NCI-H1436 (cell line): Measurements from ENCODE around the gene CLOCK.
A peak's percentile ranks its signal among the peaks of the same experiment; 100 is the strongest.
"Not testable (repeated sequence)": the region's sequence is repeated elsewhere in the genome, so short reads cannot be mapped to it uniquely, and the experiment has no call there.

Experiments used
- DNase-seq: peaks from one replicate; lab custom pipeline; 2025; lab: John Stamatoyannopoulos, UW

The CLOCK gene, protein sequence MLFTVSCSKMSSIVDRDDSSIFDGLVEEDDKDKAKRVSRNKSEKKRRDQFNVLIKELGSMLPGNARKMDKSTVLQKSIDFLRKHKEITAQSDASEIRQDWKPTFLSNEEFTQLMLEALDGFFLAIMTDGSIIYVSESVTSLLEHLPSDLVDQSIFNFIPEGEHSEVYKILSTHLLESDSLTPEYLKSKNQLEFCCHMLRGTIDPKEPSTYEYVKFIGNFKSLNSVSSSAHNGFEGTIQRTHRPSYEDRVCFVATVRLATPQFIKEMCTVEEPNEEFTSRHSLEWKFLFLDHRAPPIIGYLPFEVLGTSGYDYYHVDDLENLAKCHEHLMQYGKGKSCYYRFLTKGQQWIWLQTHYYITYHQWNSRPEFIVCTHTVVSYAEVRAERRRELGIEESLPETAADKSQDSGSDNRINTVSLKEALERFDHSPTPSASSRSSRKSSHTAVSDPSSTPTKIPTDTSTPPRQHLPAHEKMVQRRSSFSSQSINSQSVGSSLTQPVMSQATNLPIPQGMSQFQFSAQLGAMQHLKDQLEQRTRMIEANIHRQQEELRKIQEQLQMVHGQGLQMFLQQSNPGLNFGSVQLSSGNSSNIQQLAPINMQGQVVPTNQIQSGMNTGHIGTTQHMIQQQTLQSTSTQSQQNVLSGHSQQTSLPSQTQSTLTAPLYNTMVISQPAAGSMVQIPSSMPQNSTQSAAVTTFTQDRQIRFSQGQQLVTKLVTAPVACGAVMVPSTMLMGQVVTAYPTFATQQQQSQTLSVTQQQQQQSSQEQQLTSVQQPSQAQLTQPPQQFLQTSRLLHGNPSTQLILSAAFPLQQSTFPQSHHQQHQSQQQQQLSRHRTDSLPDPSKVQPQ

DNA sequence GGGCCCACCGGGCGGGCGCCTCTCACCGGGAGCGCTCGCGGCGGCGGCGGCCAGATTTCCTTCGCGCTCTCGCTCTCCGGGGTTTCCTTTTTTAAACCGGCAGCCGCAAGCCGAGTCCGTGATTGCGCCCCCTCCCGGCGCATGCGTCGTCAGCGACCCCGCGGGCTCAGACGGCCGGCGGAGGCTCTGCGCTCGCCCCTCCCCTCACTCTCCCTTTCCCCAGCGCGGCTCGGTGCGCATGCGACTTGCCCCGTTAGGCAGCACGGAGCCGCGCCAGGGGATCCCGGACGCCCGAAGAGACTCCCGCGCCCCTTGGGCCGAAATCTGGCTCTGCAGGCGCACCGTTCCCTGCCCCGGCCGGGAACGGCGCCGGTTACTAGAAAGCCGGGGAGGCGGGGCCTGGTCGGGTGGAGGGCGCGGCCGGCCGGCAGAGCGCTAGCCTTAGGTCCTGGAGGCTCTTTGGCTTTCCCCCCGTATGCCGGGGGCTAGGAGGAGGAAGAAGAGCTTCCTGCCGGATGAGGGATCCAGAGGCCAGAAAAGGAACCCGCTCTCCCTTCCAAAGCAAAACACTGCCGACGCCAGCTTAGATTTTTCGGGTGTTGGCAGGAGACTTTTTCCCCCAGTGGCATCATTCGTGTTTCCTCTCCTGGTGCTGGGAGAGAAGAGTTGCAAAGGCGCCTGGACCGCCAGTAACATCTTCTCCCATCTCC, at the start of gene CLOCK:
CLOCK (minus strand) TSS at position 154 of the 710 bp plus-strand sequence. CDS start 64,124 bp downstream, outside the sequence.
- DNase-seq, result peak; percentile 80

DNA sequence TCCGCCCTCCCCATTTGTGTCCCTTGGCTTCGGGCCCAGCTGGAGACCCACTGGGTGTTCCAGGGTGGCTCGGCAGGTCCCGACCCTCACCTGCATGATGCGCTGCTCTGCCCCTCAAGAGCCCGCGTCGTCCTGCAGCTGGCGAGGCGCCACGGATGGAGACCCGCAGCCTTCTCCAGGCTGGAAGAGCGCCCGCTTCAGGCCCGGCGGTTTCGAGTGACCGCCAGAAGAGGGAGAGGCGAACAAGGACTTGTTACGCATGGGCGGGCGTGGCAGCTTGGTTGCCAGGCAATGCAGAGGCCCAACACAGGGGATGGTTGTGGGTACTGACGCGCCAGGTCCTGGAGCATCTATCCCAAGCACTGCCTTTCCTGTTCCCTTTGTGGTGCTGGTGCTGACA, 45.3 kb upstream of the CLOCK start, which contains the start of gene PDCL2:
PDCL2 (minus strand) TSS at position 232 of the 400 bp plus-strand sequence; CDS start at position 96, 136 bp downstream.
- DNase-seq, result no peak

DNA sequence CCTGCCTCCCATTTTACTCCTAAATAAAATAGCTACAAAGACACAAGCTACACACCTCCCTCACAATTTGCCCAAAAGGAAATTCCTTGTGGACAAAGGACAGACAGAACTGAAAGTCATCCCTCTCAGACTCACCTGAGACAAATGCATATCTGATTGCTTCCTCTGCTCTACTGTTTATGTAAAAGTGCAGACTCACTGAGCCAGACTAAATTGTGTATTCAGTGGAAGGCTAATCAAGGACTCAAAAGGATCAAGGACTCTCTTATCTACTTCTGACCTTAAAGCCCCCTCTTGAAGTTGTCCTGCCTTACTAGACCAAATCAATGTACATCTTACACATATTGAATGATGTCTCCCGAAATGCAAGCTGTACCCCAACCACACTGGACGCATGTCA, 41.5 kb upstream of the CLOCK start:
- DNase-seq, result no peak

DNA sequence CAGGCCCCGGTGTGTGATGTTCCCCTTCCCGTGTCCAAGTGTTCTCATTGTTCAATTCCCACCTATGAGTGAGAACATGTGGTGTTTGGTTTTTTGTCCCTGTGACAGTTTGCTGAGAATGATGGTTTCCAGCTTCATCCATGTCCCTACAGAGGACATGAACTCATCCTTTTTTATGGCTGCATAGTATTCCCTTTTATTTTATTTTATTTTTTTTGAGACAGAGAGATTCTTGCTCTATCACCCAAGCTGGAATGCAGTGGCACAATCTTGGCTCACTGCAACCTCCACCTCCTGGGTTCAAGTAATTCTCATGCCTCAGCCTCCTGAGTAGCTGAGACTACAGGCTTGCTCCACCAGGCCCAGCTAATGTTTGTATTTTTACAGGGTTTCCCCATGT, 36.1 kb upstream of the CLOCK start:
- DNase-seq, result not testable (repeated sequence)

DNA sequence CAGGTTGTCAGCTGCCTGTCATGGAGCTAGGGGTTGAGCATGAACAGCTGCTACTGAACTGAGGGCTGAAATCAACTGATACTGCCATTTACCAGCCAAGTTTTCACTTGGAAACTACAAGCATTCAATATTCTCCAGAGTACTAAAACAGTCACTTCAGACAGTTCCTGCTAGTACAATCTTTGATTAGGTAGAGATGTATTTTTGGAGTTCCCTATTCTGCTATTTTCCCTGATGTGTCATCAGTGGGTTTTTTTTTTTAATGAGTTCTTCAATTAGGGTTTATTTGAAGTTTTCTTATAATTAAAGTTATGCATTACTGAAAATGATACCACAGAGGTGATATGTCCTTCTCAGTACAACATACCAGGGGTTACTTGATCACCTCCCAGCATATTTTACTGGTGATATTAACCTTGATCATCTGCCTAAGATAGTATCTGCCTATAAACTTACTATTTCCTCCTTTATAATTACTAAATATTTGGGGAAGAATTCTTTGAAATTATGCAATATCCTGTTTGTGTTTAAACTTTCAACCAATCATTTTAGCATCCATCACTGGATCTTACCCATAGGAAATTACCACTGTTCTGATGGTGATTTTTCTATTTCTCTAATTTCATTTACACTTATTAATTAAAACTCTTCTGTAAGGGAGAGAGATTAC, 31.8 kb upstream of the CLOCK start:
- DNase-seq, result no peak

DNA sequence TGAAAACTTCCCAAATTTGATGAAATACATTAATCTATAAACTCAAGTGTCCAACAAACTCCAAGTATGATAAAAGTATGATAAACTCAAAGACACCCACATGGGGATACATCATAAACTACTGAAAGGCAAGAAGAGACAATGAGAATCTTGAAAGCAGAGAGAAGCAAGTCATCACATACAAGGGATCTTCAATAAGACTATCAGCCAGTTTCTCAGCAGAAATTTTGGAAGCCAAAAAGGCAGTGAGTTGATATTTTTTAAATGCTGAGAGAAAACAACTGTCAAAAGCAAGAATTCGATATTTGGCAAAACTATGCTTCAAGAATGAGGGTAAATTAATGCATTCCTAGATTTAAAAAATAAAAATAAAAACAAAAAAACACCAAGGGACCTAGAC, 28.8 kb upstream of the CLOCK start:
- no peak for DNase-seq

DNA sequence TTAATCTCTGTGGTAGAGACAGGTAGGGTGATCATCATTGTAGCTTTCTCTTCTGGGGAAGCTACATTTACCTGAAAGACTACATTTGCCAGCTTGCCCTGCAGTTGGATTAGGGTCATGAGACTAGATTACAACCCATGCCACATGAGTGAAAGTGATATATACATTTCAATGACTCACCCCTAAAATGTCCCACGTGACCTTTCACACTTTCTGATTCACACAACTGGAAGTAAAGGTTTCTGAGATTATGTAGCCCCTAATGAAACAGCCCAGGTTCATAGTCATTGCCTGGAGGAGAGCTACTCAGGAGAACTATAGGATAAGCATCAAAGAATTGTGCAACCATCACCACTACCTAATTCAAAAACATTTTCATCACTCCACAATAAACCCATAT, 27.5 kb upstream of the CLOCK start:
- no peak for DNase-seq

DNA sequence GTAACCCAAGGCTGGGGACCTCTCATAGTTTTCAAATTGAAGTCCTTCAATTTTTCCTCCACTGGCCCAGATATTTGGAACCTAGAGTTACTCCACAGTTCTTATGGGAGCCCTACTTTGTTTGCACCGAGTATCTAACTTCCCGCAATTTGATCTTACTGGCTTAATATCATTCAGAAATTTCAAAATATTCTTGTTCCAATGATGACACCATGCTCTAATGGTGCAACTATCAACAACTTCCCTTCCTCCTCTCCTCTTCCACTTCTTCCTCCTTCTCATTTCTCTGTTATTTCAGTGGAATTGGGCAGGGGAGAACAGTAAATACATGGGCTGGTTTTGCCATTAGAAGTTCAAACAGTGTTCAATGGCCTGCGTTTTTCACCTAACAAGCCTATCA, 25.1 kb upstream of the CLOCK start:
- DNase-seq, result no peak

DNA sequence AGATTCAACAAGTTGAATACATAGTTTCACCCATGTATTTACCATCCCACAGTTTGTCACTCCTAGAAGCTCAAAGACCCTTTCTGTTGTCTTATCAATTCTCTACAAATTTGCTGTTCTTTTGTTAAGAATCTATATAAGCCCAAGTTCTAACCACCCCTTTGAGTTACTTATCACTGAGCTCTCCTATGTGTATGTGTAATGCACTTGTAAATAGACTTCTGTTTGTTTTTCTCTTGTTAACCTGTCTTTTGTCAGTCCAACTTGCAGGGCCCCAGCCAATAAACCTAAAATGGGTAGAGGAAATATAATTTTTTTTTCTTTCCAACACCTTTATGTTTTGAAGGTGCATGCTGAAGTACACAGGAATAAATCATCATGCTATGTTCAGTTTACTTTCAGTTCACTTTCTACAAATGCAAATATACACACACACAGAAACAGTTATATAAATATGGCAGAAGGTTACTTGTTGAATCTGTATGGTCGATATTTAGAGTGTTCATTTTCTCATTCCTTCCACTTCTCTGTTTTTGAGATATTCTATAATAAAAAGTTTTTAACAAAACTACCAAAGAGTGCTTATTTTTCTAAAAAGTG, 22.3 kb upstream of the CLOCK start:
- no peak for DNase-seq

DNA sequence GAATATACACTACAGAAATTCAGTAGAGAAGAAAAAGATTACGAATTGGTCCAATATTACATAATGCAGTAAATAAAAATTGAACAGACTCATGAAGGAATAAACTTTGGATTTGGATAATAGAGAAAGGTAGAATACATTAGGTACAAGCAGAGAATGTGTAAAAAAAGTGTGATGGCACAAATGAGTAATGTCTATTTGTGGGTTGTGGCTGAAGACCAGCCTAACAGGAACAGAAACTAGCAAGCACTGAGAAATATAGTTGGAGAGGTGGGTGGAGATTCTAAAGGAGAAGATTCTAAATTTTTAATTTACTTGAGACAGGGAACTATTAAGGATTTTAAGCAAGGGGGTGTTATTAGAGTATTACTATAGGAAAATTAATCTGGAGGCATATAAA, 15.2 kb upstream of the CLOCK start:
- DNase-seq, result no peak

DNA sequence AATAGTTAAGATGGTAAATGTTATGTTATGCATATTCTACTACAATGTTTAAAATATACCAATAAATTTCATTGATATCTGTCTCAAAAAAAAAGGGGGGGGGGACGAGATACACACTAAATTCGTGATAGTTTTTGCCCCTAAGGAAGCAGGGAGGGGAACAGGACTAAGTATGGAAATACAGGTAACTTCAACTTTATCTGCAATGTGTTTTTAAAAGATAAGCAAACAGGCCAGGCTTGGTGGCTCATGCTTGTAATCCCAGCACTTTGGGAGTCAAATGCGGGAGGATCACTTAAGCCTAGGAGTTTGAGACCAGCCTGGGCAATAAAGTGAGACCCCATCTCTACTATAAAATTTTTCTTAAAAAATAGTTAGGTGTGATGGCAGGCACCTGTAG, 13.4 kb upstream of the CLOCK start:
- no peak for DNase-seq

DNA sequence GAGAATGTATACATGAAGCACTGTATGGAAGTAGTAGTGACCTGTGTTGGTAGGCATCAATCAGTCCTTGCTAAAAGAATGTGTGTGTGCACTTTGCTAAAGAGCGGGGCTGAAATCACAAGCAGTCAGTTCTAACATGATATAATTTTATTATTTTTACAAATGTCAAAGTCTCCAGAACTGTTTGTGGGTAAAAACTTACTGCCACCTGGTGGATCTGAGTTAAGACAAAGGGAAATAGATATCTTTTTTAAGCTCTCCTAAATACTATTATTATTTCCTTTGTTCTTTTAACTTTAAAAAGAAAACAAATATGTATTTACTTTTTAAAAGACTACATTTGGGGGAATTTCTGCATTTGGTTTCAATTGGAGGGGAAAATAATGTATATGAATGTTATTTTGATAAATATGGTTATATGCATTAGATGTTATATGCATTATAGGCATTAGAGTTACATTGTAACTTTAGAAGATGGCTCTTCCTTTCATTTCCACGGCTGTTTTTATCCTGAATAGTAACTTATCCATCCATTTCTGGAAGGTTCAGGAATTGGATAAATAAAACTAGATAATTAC, 7.8 kb upstream of the CLOCK start:
- no peak for DNase-seq

DNA sequence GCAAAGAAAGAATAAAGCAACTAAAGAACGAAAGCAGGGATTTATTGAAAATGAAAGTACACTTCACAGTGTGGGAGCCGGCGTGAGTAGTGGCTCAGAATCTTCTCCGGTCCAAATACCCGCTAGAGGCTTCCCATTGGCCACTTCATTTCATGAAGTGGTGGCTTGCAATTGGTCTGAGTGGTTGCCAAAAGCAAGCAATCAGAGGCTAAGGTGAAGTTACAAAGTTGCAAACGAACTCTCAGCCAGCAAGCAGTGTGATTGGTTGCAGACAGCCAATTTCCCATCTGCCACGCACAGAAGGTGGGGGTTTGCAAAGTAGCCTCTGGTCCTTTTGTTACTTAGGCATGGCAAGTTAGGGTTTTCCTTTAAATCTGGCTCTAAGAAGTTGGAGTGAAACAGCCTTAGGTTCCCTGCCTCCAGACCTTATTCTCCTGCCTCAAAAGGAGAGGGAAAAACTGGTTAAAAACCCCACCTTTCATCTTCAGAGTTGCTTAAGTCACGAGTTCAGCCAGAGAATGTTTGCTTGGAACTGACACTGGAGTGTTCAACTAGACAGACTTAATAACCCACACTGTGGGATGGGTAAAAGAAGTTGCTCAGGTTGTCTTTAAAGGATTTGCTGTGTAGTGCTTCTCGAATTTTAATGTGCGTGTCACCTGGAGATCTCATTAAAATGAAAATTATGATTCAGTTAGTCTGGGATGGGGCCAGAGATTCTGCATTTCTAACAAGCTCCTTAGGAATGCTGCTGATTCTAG, 6.9 kb upstream of the CLOCK start:
- DNase-seq, result no peak

DNA sequence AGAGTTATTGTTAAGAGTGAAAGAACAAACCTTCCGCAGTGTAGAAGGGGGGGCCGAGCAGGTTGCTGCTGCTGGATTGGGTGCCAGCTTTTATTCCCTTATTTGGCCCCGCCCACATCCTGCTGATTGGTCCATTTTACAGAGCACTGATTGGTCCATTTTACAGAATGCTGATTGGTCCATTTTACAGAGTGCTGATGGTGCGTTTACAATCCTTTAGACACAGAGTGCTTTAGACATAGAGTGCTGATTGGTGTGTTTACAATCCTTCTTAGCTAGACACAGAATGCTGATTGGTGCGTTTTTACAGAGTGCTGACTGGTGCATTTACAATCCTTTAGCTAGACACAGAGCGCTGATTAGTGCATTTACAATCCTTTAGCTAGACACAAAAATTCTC, 5.3 kb upstream of the CLOCK start:
- DNase-seq, result not testable (repeated sequence)

DNA sequence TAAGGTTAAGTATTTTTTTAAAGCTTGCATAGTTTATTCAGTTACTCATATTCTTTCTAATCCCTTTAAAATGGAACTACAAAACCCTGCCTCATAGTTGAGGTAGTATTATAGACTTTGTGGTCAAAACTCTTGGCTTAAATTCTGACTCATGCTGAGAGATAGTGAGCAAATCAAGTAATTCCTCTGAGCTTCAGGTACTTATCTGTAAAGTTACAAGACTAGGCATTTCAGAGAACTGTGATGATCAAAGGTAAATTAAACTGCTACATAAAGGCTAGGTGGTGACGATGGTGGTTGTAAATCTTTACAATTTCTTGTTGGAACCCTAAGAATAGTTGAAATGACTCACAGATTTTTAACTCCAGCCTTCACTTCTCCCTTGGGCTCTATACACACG, 3.2 kb upstream of the CLOCK start:
- DNase-seq, result no peak

DNA sequence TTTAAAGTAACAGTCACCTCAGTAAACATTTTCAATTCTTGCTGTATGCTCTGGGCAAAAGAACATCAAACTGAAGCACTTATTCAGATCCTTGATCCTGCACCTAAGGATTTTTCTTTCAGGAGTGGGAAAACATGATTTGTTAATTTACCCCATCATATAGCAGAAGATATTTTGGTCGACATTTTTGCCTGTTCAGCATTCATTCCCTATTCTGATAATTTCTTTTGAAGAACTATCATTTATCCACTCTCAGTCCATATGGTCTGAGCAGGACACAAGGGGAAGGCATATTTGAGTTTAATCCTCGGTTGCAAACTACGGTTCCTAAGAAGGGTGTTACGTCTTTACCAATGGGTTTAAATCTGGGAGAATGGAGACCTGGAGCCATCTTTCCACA, 1.2 kb upstream of the CLOCK start:
- DNase-seq, result no peak

DNA sequence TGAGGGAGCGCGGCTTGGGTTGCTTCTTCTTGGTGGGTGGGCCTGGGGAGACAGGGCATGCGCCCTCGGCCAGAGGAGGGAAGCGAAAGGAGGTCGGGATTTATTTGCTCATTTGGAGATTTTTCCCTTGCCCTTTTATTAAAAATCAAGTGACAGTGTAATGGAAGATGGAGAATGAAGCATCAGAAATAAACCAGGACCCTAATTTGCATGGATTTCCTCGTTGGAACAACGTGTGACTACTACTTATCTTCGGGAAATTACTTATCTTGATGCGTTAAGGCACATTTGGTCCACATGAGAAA, 709 bp upstream of the CLOCK start:
- DNase-seq, result no peak

DNA sequence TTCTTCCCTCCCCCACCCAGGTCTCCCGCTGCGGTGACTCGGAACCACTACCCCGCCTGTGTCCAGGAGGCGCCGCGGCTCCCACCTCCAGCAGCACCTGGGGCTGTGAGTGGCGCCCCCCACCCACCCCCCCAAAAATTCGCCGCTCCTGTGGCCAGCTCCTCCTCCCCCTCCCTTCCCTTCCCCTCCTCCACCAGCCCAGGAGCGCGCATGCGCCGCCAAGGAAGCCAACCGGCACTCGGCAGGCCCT, 278 bp downstream of the CLOCK start:
- DNase-seq, result no peak

DNA sequence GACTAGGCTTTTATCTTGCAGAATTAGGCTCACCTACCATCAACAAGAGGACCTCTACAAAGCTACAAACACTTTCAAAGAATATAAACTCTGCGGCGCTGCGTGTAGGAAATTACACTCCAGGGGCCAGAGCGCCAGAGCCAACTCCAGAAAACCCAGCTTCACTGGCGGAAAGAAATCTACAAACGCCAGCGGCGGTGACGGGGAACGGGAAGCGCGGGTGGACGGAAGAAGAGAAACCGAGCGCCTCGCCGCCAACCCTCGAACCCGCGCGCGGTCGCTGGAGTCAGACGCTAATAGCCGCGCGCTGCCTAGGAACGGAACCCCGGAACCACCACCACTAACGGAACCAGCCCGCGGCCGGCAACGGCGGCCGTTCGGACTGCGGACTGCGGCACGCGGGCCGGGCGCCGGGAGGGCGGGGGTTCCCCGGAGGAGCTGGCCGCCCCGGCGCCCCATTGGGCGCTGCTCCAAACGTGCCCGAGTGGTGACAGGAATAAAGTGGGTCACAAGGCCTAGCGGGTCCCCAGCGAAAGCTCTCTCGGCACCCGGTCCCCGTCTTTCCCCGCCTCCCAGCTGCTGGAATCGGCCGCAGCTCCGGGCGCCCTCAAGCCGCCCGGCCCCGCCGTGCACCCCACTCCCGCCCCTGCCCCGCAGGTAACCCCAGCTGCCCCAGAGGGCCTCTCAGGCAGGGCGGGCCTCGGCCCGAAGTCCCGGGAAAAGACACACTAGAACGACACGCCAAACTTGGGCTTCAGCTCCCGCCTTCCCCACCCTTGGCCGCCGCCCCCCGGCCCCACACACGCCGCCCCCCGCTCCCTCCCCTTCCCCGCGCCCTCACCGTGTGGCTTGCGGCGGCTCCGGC, 836 bp downstream of the CLOCK start:
- DNase-seq, result peak; percentile 67

DNA sequence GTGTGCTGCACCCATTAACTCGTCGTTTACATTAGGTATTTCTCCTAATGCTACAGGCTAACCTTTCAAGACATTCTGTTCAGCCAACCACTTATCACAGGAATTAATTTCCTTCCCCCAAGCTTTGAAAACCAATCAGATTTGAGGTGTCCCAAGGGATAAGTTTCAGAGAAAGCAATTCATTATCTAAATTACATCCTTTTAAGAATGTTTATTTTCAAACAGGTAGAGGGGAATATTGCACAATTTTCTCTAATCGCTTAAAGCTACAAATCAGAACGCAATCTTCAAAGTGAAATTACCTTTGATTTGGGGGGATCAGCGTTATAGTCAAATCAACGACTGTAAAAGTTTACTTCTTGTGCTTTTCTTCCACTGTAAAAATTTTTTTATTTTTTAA, 1.6 kb downstream of the CLOCK start:
- peak; percentile 52 for DNase-seq
